Fibroblast of lung (primary cell): ENCODE data around the gene SLC22A23.

Experiments
- CTCF ChIP-seq, 2 donors: IDR thresholded peaks in 1 of 2; conservative IDR thresholded peaks in 1 of 2; 1 replicate in 1 of 2; 2 replicates in 1 of 2; pipeline ENCODE4 v1.5.1; 2011 to 2012; ENCODE audit warnings: low read length in 2 of 2, control low read depth in 1 of 2, inconsistent platforms in 1 of 2, low read depth in 1 of 2, mild to moderate bottlenecking in 1 of 2
- EZH2 ChIP-seq: IDR thresholded peaks from 2 replicates; pipeline ENCODE4 v1.5.1; 2012; ENCODE audit warnings: low read length, control low read depth, mild to moderate bottlenecking; ENCODE audit errors: missing control alignments

DNA sequence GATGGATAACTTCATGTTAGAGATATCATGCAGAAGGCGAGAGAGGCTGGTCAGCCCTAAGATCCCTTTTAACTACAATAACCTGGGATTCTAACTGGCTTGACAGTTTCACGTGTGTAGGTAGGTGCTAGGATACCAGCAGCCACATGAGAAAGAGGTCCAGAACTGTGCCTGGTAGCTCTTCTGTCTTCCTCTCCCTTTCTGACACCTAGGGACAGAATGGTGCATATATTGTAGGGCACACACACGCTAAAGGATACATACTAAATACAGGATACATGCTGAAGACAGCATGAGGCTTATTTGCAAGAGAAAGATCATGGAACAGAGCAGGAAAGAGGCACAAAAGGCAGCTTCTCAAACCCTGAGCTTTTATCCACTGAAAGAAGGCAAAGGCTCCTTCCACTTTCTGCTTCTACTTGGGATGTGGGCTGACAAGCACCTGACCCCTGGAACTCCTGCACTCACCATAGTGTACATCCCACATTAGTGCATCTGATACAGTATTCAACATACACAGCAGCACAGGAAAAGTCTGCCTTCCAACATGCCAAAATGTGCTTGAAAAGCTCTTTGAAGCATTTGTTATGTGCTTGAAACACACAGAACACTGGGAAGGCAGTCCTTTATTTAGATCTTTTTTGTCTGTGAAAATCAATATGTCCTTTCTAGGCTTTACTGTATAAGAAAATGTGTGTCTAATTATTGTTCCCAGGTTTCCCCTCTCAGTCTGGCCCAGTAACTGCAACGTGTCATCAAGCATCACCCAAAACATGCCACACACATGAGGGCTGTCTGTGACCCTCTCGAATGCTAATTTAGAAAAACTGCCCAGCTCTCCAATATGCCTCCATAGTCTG lies 3.2 kb downstream of the SLC22A23 start:
- TF ChIP-seq CTCF (conservative IDR thresholded peaks at IDR 0.05 in 1 of 2, IDR thresholded peaks at IDR 0.05 in 1 of 2; ENCODE audit: low read depth in 1 of 2, low read length in 2 of 2), result no peak
- peak; percentile 13 for TF ChIP-seq EZH2
